HEK293 (cell line): ENCODE measurements around the gene TBC1D24.
"Not testable (repeated sequence)": the region's sequence is repeated elsewhere in the genome, so short reads cannot be mapped to it uniquely, and the experiment has no call there.

Source experiments
- CTCF ChIA-PET: fragments of 350-600 bp; formaldehyde crosslinking; extraction: SDS; loops from one replicate; lab custom pipeline; 2021; ENCODE audit warnings: antibody characterized with exemption; lab: Yijun Ruan, JAX
- POLR2A ChIA-PET: fragments of 300-600 bp; formaldehyde crosslinking; extraction: SDS; loops from one replicate; lab custom pipeline; 2020; ENCODE audit warnings: antibody characterized with exemption, inconsistent platforms; lab: Yijun Ruan, JAX
- H3K27ac ChIP-seq: fragments of 200-500 bp; sonication (Bioruptor generic); 2 replicates; pipeline ENCODE4 v1.5.1; 2014; ENCODE audit warnings: low read depth, low read length, control low read depth, inconsistent platforms; ENCODE audit errors: extremely low read depth
- H3K36me3 ChIP-seq, 2 experiments: fragments of 200-500 bp in 1 of 2; sonication (Bioruptor generic) in 1 of 2; 1 replicate in 1 of 2; 2 replicates in 1 of 2; pipeline ENCODE4 v1.5.1; 2014 to 2017; ENCODE audit warnings: inconsistent platforms in 2 of 2, low read length in 2 of 2; ENCODE audit not compliant: control insufficient read depth in 2 of 2, insufficient read depth in 1 of 2
- H3K4me1 ChIP-seq: fragments of 200-500 bp; sonication (Bioruptor generic); 2 replicates; pipeline ENCODE4 v1.5.1; 2014; ENCODE audit warnings: mild to moderate bottlenecking, low read length, inconsistent platforms; ENCODE audit not compliant: control insufficient read depth, insufficient read depth
- H3K4me3 ChIP-seq: 2 replicates; pipeline ENCODE4 v1.5.1; 2011; ENCODE audit warnings: low read depth, mild to moderate bottlenecking, control low read depth, low read length, moderate library complexity
- H3K9me3 ChIP-seq: fragments of 200-500 bp; sonication (Bioruptor generic); 2 replicates; pipeline ENCODE4 v1.5.1; 2014; ENCODE audit warnings: low read depth, low read length, inconsistent platforms; ENCODE audit not compliant: control insufficient read depth, insufficient read depth
- GFI1B ChIP-seq: fragments of 450-650 bp; formaldehyde crosslinking; IDR thresholded peaks from 2 replicates; pipeline ENCODE4 v1.5.1; 2016; ENCODE audit warnings: missing biosample characterization, missing genetic modification characterization
- OSR2 ChIP-seq: fragments of 450-650 bp; formaldehyde crosslinking; IDR thresholded peaks from 2 replicates; pipeline ENCODE4 v1.5.1; 2016; ENCODE audit warnings: missing biosample characterization, missing genetic modification characterization
- PRDM10 ChIP-seq: fragments of 450-650 bp; formaldehyde crosslinking; IDR thresholded peaks from 2 replicates; pipeline ENCODE4 v1.5.1; 2016; ENCODE audit warnings: missing biosample characterization, missing genetic modification characterization
- REPIN1 ChIP-seq: fragments of 450-650 bp; formaldehyde crosslinking; IDR thresholded peaks from 2 replicates; pipeline ENCODE4 v1.5.1; 2017; ENCODE audit warnings: missing biosample characterization, missing genetic modification characterization, low read depth
- SP7 ChIP-seq: fragments of 450-650 bp; formaldehyde crosslinking; IDR thresholded peaks from 2 replicates; pipeline ENCODE4 v1.5.1; 2016; ENCODE audit warnings: missing biosample characterization, missing genetic modification characterization
- ZBTB20 ChIP-seq: fragments of 450-650 bp; formaldehyde crosslinking; IDR thresholded peaks from 2 replicates; pipeline ENCODE4 v1.5.1; 2016; ENCODE audit warnings: missing biosample characterization, missing genetic modification characterization
- ZBTB26 ChIP-seq: fragments of 450-650 bp; formaldehyde crosslinking; optimal IDR thresholded peaks from 2 replicates; pipeline ENCODE3; 2016; ENCODE audit warnings: missing biosample characterization, mild to moderate bottlenecking, missing genetic modification characterization
- ZNF132 ChIP-seq: fragments of 450-650 bp; formaldehyde crosslinking; IDR thresholded peaks from 2 replicates; pipeline ENCODE4 v1.5.1; 2017; ENCODE audit warnings: missing biosample characterization, missing genetic modification characterization, borderline replicate concordance
- ZNF24 ChIP-seq: fragments of 450-650 bp; formaldehyde crosslinking; IDR thresholded peaks from 2 replicates; pipeline ENCODE4 v1.5.1; 2016; ENCODE audit warnings: missing biosample characterization, missing genetic modification characterization
- ZNF266 ChIP-seq: fragments of 450-650 bp; formaldehyde crosslinking; IDR thresholded peaks from 2 replicates; pipeline ENCODE4 v1.5.1; 2016; ENCODE audit warnings: missing biosample characterization, missing genetic modification characterization, low read depth
- ZNF280C ChIP-seq: fragments of 450-650 bp; formaldehyde crosslinking; IDR thresholded peaks from 2 replicates; pipeline ENCODE4 v1.5.1; 2016; ENCODE audit warnings: missing biosample characterization, missing genetic modification characterization
- ZNF302 ChIP-seq: fragments of 450-650 bp; formaldehyde crosslinking; IDR thresholded peaks from 2 replicates; pipeline ENCODE4 v1.5.1; 2016; ENCODE audit warnings: missing biosample characterization, missing genetic modification characterization, low read depth
- ZNF37A ChIP-seq: fragments of 450-650 bp; IDR thresholded peaks from 2 replicates; pipeline ENCODE4 v1.5.1; 2018; ENCODE audit warnings: missing biosample characterization, missing genetic modification characterization
- ZNF423 ChIP-seq: fragments of 450-650 bp; formaldehyde crosslinking; IDR thresholded peaks from 2 replicates; pipeline ENCODE4 v1.5.1; 2016; ENCODE audit warnings: missing biosample characterization, missing genetic modification characterization
- ZNF488 ChIP-seq: fragments of 450-650 bp; formaldehyde crosslinking; IDR thresholded peaks from 2 replicates; pipeline ENCODE4 v1.5.1; 2016; ENCODE audit warnings: missing biosample characterization, missing genetic modification characterization
- ZNF558 ChIP-seq: fragments of 450-650 bp; formaldehyde crosslinking; IDR thresholded peaks from 2 replicates; pipeline ENCODE4 v1.5.1; 2016; ENCODE audit warnings: missing biosample characterization, missing genetic modification characterization
- ZNF610 ChIP-seq: fragments of 450-650 bp; formaldehyde crosslinking; IDR thresholded peaks from 2 replicates; pipeline ENCODE4 v1.5.1; 2016; ENCODE audit warnings: missing biosample characterization, missing genetic modification characterization, borderline replicate concordance
- ZNF677 ChIP-seq: fragments of 450-650 bp; IDR thresholded peaks from 2 replicates; pipeline ENCODE4 v1.5.0; 2018; ENCODE audit warnings: missing biosample characterization, mild to moderate bottlenecking, missing genetic modification characterization, moderate library complexity
- ZNF768 ChIP-seq: fragments of 450-650 bp; formaldehyde crosslinking; IDR thresholded peaks from 2 replicates; pipeline ENCODE4 v1.5.1; 2018; ENCODE audit warnings: missing biosample characterization, mild to moderate bottlenecking, missing genetic modification characterization
- ZNF792 ChIP-seq: fragments of 450-650 bp; formaldehyde crosslinking; IDR thresholded peaks from 2 replicates; pipeline ENCODE4 v1.5.1; 2016; ENCODE audit warnings: missing biosample characterization, missing genetic modification characterization

TBC1D24 gene

GRCh38 chr16:2438121-2438520 is 36.8 kb upstream of the TBC1D24 start (continued):
- TF ChIP-seq ZNF488 (tag by site-specific recombination) (no peak), OSR2 (tag by site-specific recombination) (no peak), ZNF423 (tag by site-specific recombination) (no peak), ZBTB26 (tag by site-specific recombination) (no peak), REPIN1 (tag by site-specific recombination) (no peak), ZNF792 (tag by site-specific recombination) (no peak)

- H3K4me1 ChIP-seq = no peaks in the 10 kb centered on the region
- H3K27ac ChIP-seq = no peak overlapping the region
- ChIA-PET POLR2A (interaction anchor here (1.0 to 2.7 kb wide), 2 partner anchors 10 to 17 kb away, joined by 3 to 11 read pairs; partner anchors contain the start of gene CCNF), CTCF (interaction anchor here (0.6 to 1.4 kb wide), 2 partner anchors 9 to 95 kb away, joined by 3 read pairs; no protein-coding TSS in a partner anchor)
- no peaks in the 10 kb centered on the region for H3K9me3 ChIP-seq
- H3K4me3 ChIP-seq = no peak overlapping the region
- H3K36me3 ChIP-seq = peaks cover 38 to 73% of the 10 kb centered on the region in 2 experiments
- TF ChIP-seq ZNF768 (tag by site-specific recombination) (no peak), ZNF280C (no peak), ZNF37A (no peak), GFI1B (tag by site-specific recombination) (no peak)
These were observed 35.3 kb upstream of the TBC1D24 start for GRCh38 chr16:2439598-2439997.

GRCh38 chr16:2441143-2441804 is 33.7 kb upstream of the TBC1D24 start:
- not testable (repeated sequence) for H3K4me3 ChIP-seq
- POLR2A ChIA-PET = interaction anchor here (0.8 to 2.7 kb wide), 2 partner anchors 12 to 14 kb away, joined by 4 to 11 read pairs; partner anchors contain the start of gene CCNF
- CTCF ChIA-PET = interaction anchor here (1.4 kb wide), 1 partner anchor 11 kb away, joined by 3 read pairs; no protein-coding TSS in a partner anchor

GRCh38 chr16:2443555-2443954 is 31.4 kb upstream of the TBC1D24 start:
- CTCF ChIA-PET = no interaction called here
- Histone ChIP-seq H3K9me3 (no peaks in the 10 kb centered on the region), H3K27ac (no peak overlapping the region), H3K4me3 (no peak overlapping the region), H3K4me1 (no peaks in the 10 kb centered on the region), H3K36me3 (peaks cover 27 to 73% of the 10 kb centered on the region in 2 experiments)
- POLR2A ChIA-PET = interaction anchor here (1.2 kb wide), 2 partner anchors 12 to 16 kb away, joined by 3 to 4 read pairs; no protein-coding TSS in a partner anchor
- TF ChIP-seq ZNF24 (tag by site-specific recombination) (no peak), ZNF132 (no peak), ZNF302 (no peak), ZBTB20 (tag by site-specific recombination) (no peak), ZNF610 (tag by site-specific recombination) (no peak), ZNF677 (tag by site-specific recombination) (no peak), PRDM10 (tag by site-specific recombination) (no peak), SP7 (tag by site-specific recombination) (no peak), ZNF558 (tag by site-specific recombination) (no peak), ZNF266 (no peak)

More at GRCh38 chr16:2441143-2441804, 33.7 kb upstream of the TBC1D24 start:
- peaks cover 33 to 76% of the 10 kb centered on the region in 2 experiments for H3K36me3 ChIP-seq
- not testable (repeated sequence) for H3K27ac ChIP-seq, H3K4me1 ChIP-seq, H3K9me3 ChIP-seq
